H1 (cell line): ENCODE measurements around the gene UFC1. TPM values are rescaled to one million over a fixed set of nuclear protein-coding genes. Genes with fewer than 3 reads are reported as not detected.

Experiments
- CTCF ChIA-PET: fragments of 300-600 bp; sonication (Branson Sonifier 250); formaldehyde crosslinking; loops from one replicate; lab custom pipeline; 2021; ENCODE audit not compliant: partially characterized antibody; lab: Charles Lee
- POLR2A ChIA-PET: fragments of 300-600 bp; sonication (Branson Sonifier 250); formaldehyde crosslinking; loops from one replicate; lab custom pipeline; 2021; ENCODE audit warnings: inconsistent platforms; ENCODE audit not compliant: partially characterized antibody; lab: Charles Lee
- DNase-seq, 2 experiments: peaks; one replicate each; pipeline versions ENCODE4 v3.0.0 to v3.0.0-alpha.2; 2010 to 2022; ENCODE audit warnings: low spot score in 2 of 2, low read depth in 1 of 2, mixed read lengths in 1 of 2
- FAIRE-seq: peaks from 2 replicates; lab custom pipeline; 2011; peaks lifted over from hg19 to GRCh38; lab: Jason Lieb, UNC
- H2AFZ ChIP-seq: 2 replicates; pipeline ENCODE4 v1.8.1; 2012; ENCODE audit warnings: low read length, inconsistent platforms
- H2AK5ac ChIP-seq: 2 replicates; pipeline ENCODE4 v1.6.1; 2013; ENCODE audit warnings: low read depth, low read length
- H2BK120ac ChIP-seq: replicated peaks from 2 replicates; pipeline ENCODE3; 2013; ENCODE audit warnings: low read depth, low read length, inconsistent platforms
- H2BK12ac ChIP-seq: 2 replicates; pipeline ENCODE4 v1.6.1; 2013; ENCODE audit warnings: low read depth, low read length
- H2BK15ac ChIP-seq: 2 replicates; pipeline ENCODE4 v1.6.1; 2013; ENCODE audit warnings: low read length
- H2BK20ac ChIP-seq: 2 replicates; pipeline ENCODE4 v1.6.1; 2013; ENCODE audit warnings: low read length
- H2BK5ac ChIP-seq: 2 replicates; pipeline ENCODE4 v1.6.1; 2013; ENCODE audit warnings: low read depth, low read length
- H3K14ac ChIP-seq: 2 replicates; pipeline ENCODE4 v1.6.1; 2013; ENCODE audit warnings: inconsistent platforms; ENCODE audit not compliant: insufficient read length
- H3K18ac ChIP-seq: 2 replicates; pipeline ENCODE4 v1.6.1; 2013; ENCODE audit warnings: low read length; ENCODE audit errors: extremely low read depth
- H3K23ac ChIP-seq: 2 replicates; pipeline ENCODE4 v1.6.1; 2013; ENCODE audit warnings: inconsistent platforms; ENCODE audit not compliant: insufficient read length
- H3K23me2 ChIP-seq: 2 replicates; pipeline ENCODE4 v1.6.1; 2013; ENCODE audit warnings: low read depth, low read length
- H3K27ac ChIP-seq: 2 replicates; pipeline ENCODE4 v1.6.1; 2011; ENCODE audit warnings: low read depth, low read length, inconsistent platforms
- H3K27me3 ChIP-seq, 4 experiments: replicated peaks in 1 of 4; 1 replicate in 1 of 4; 2 replicates in 3 of 4; pipeline versions ENCODE4 v1.6.1 to v1.8.1; 2011 to 2013; ENCODE audit warnings: low read length in 3 of 4, mild to moderate bottlenecking in 3 of 4, inconsistent platforms in 2 of 4, mixed read lengths in 2 of 4, moderate library complexity in 1 of 4; ENCODE audit not compliant: control insufficient read depth in 3 of 4, insufficient read depth in 3 of 4; ENCODE audit errors: extremely low read depth in 1 of 4
- H3K36me3 ChIP-seq, 4 experiments: 2 replicates each; pipeline versions ENCODE4 v1.6.1 to v1.8.1; 2011 to 2013; ENCODE audit warnings: mild to moderate bottlenecking in 4 of 4, low read length in 3 of 4, moderate library complexity in 2 of 4, control low read depth in 1 of 4, inconsistent platforms in 1 of 4; ENCODE audit not compliant: insufficient read depth in 4 of 4, control insufficient read depth in 2 of 4
- H3K4ac ChIP-seq: replicated peaks from 2 replicates; pipeline ENCODE3; 2013; ENCODE audit warnings: low read length, low read depth, mixed read lengths, inconsistent platforms; ENCODE audit not compliant: insufficient read length
- H3K4me1 ChIP-seq, 4 experiments: replicated peaks in 1 of 4; 1 replicate in 1 of 4; 2 replicates in 3 of 4; pipeline versions ENCODE4 v1.6.1 to v1.8.1; 2011 to 2013; ENCODE audit warnings: low read length in 3 of 4, inconsistent platforms in 2 of 4, mixed read lengths in 1 of 4; ENCODE audit not compliant: insufficient read depth in 4 of 4, control insufficient read depth in 3 of 4
- H3K4me2 ChIP-seq, 2 experiments: 2 replicates each; pipeline versions ENCODE4 v1.6.1 to v1.8.1; 2011 to 2013; ENCODE audit warnings: low read depth in 2 of 2, low read length in 2 of 2, control low read depth in 1 of 2, inconsistent platforms in 1 of 2, mild to moderate bottlenecking in 1 of 2; ENCODE audit not compliant: insufficient read depth in 1 of 2
- H3K4me3 ChIP-seq, 4 experiments: fragments of 200-600, 300-600 bp in 1 of 4; sonication (generic), shearing (Covaris generic), sonication (Bioruptor Twin) in 1 of 4; 2 replicates each; pipeline versions ENCODE4 v1.5.1 to v1.8.1; 2011 to 2016; ENCODE audit warnings: low read length in 4 of 4, low read depth in 3 of 4, control low read depth in 2 of 4, inconsistent platforms in 2 of 4, mild to moderate bottlenecking in 2 of 4, mixed read lengths in 1 of 4, moderate library complexity in 1 of 4; ENCODE audit not compliant: insufficient read depth in 2 of 4; ENCODE audit errors: extremely low read depth in 1 of 4
- H3K56ac ChIP-seq: replicated peaks from 2 replicates; pipeline ENCODE3; 2013; ENCODE audit warnings: low read depth, mild to moderate bottlenecking, mixed read lengths, low read length, inconsistent platforms; ENCODE audit not compliant: insufficient read length
- H3K79me1 ChIP-seq: 2 replicates; pipeline ENCODE4 v1.6.1; 2013; ENCODE audit warnings: low read depth, low read length, control low read depth
- H3K79me2 ChIP-seq, 2 experiments: 2 replicates each; pipeline versions ENCODE4 v1.6.1 to v1.8.1; 2012 to 2013; ENCODE audit warnings: low read length in 2 of 2, mild to moderate bottlenecking in 2 of 2, inconsistent platforms in 1 of 2; ENCODE audit not compliant: insufficient read depth in 2 of 2, control insufficient read depth in 1 of 2
- H3K9ac ChIP-seq, 4 experiments: replicated peaks in 1 of 4; 1 replicate in 1 of 4; 2 replicates in 3 of 4; pipeline versions ENCODE4 v1.6.1 to v1.8.1; 2011 to 2013; ENCODE audit warnings: low read depth in 3 of 4, low read length in 3 of 4, control low read depth in 2 of 4, mild to moderate bottlenecking in 2 of 4, moderate library complexity in 2 of 4, inconsistent platforms in 1 of 4; ENCODE audit errors: extremely low read depth in 1 of 4
- H3K9me3 ChIP-seq, 2 experiments: 2 replicates each; pipeline versions ENCODE4 v1.6.1 to v1.8.1; 2012 to 2013; ENCODE audit warnings: mild to moderate bottlenecking in 2 of 2, moderate library complexity in 2 of 2, control low read depth in 1 of 2, inconsistent platforms in 1 of 2, low read depth in 1 of 2, low read length in 1 of 2, mixed read lengths in 1 of 2; ENCODE audit not compliant: insufficient read depth in 2 of 2
- H4K20me1 ChIP-seq, 2 experiments: replicated peaks in 1 of 2; 2 replicates each; pipeline versions ENCODE3 to v1.8.1; 2011 to 2013; ENCODE audit warnings: inconsistent platforms in 2 of 2, low read length in 2 of 2, mild to moderate bottlenecking in 1 of 2; ENCODE audit not compliant: insufficient read depth in 2 of 2, control insufficient read depth in 1 of 2
- H4K5ac ChIP-seq: 2 replicates; pipeline ENCODE4 v1.6.1; 2013; ENCODE audit warnings: low read length, low read depth, mixed read lengths, inconsistent platforms; ENCODE audit not compliant: insufficient read length
- H4K8ac ChIP-seq: 2 replicates; pipeline ENCODE4 v1.8.0; 2013; ENCODE audit warnings: mild to moderate bottlenecking, moderate library complexity, low read length, inconsistent platforms; ENCODE audit not compliant: insufficient read depth; ENCODE audit errors: extremely low read depth
- H4K91ac ChIP-seq: replicated peaks from 2 replicates; pipeline ENCODE3; 2013; ENCODE audit warnings: low read length, mixed read lengths, inconsistent platforms; ENCODE audit not compliant: insufficient read length
- CREB1 ChIP-seq: IDR thresholded peaks from 2 replicates; pipeline ENCODE4 v1.6.1; 2012; ENCODE audit warnings: inconsistent platforms
- EGR1 ChIP-seq: IDR thresholded peaks from 2 replicates; pipeline ENCODE4 v1.6.1; 2011; ENCODE audit warnings: low read depth, low read length, borderline replicate concordance
- GABPA ChIP-seq: IDR thresholded peaks from 2 replicates; pipeline ENCODE4 v1.6.1; 2011; ENCODE audit warnings: mild to moderate bottlenecking, low read length, moderate library complexity, borderline replicate concordance; ENCODE audit not compliant: insufficient read depth
- GTF2F1 ChIP-seq: IDR thresholded peaks from 2 replicates; pipeline ENCODE4 v1.6.1; 2012; ENCODE audit warnings: low read depth, low read length, improper control_type of control experiment, borderline replicate concordance
- HDAC6 ChIP-seq: IDR thresholded peaks from one replicate; pipeline ENCODE4 v1.7.1; 2012; ENCODE audit warnings: low read depth, mild to moderate bottlenecking, inconsistent platforms, low read length, moderate library complexity
- KDM5A ChIP-seq: fragments of 200-600 bp; IDR thresholded peaks from 2 replicates; pipeline ENCODE4 v1.7.1; 2012; ENCODE audit warnings: mild to moderate bottlenecking, low read length, inconsistent platforms, mixed read lengths
- NANOG ChIP-seq: IDR thresholded peaks from 2 replicates; pipeline ENCODE4 v1.6.1; 2011; ENCODE audit warnings: low read length, low read depth, mild to moderate bottlenecking, inconsistent platforms; ENCODE audit not compliant: insufficient read depth, poor library complexity, severe bottlenecking
- POLR2AphosphoS5 ChIP-seq: IDR thresholded peaks from 2 replicates; pipeline ENCODE4 v1.6.1; 2011; ENCODE audit warnings: low read depth, low read length
- RNF2 ChIP-seq: fragments of 200-900, 300-1000 bp; sonication (generic); IDR thresholded peaks from 2 replicates; pipeline ENCODE4 v1.7.1; 2016; ENCODE audit warnings: borderline replicate concordance, low read depth, mild to moderate bottlenecking, antibody characterized with exemption, low read length; ENCODE audit not compliant: poor library complexity, severe bottlenecking; ENCODE audit errors: missing control alignments
- SP4 ChIP-seq: IDR thresholded peaks from 2 replicates; pipeline ENCODE4 v1.6.1; 2012; ENCODE audit warnings: low read length, inconsistent platforms
- SRF ChIP-seq: IDR thresholded peaks from 2 replicates; pipeline ENCODE4 v1.6.1; 2011; ENCODE audit warnings: mild to moderate bottlenecking, low read depth, low read length, moderate library complexity
- TAF7 ChIP-seq: optimal IDR thresholded peaks from 2 replicates; pipeline ENCODE3; 2011; ENCODE audit warnings: low read depth, mild to moderate bottlenecking, inconsistent platforms, low read length, moderate library complexity, borderline replicate concordance
- YY1 ChIP-seq: IDR thresholded peaks from 2 replicates; pipeline ENCODE4 v1.6.1; 2011; ENCODE audit warnings: low read depth, mild to moderate bottlenecking, low read length
- WGBS, 2 experiments: shearing (Covaris generic) in 1 of 2; methylation state at CpG; one replicate each; pipeline versions ENCODE4 v1.1.6 to v1.1.7; 2013 to 2015; ENCODE audit warnings: low lambda C conversion rate in 2 of 2, mixed read lengths in 2 of 2, inconsistent platforms in 1 of 2, low coverage in 1 of 2, missing lambda C conversion rate in 1 of 2; ENCODE audit not compliant: insufficient replicate concordance in 2 of 2, insufficient coverage in 1 of 2, insufficient read length in 1 of 2; ENCODE audit errors: extremely low coverage in 1 of 2, missing lambda C conversion rate in 1 of 2; 5-methylcytosine and 5-hydroxymethylcytosine counted together
- polyA plus RNA-seq, 7 experiments: library from polyadenylated mRNA; depleted of rRNA in 3 of 7; stranded (reverse) in 5 of 7; unstranded in 2 of 7; fragments of >200 nt in 5 of 7; fragments of 200-250 nt in 2 of 7; gene quantifications; 1 replicate in 5 of 7; 2 replicates in 1 of 7; 4 replicates in 1 of 7; pipeline versions ENCODE4 v1.2.1 to v1.2.3, GENCODE V29; 2011 to 2013; ENCODE audit warnings: missing spikeins in 2 of 7, mixed read lengths in 2 of 7
- total RNA-seq: library from RNA; stranded (reverse); fragmentation: NEBNext Ultra II Directional; extraction: Animal tissue kit (Norgen Biotek cat#: 25700); gene quantifications from 2 replicates; pipeline ENCODE4 v1.2.1, GENCODE V29; 2021
- TF ChIP-seq, protein P1 (sequence below): IDR thresholded peaks from 2 replicates; pipeline ENCODE4 v1.6.1; 2012; ENCODE audit warnings: inconsistent platforms

The UFC1 gene
- total and polyA plus RNA-seq, 2 of the 8 experiments (the other 6 are each of a cell fraction or from before 2014, with no cell fraction given) = 67.8 to 102 TPM

GRCh38 chr1:161171696-161172095 lies 17.9 kb downstream of the UFC1 start:
- Histone ChIP-seq H4K20me1 (peaks cover 0 to 5% of the 10 kb centered on the region in 2 experiments), H2BK20ac (no peak overlapping the region), H3K4me2 (no peak overlapping the region), H3K9me3 (no peaks in the 10 kb centered on the region), H3K27me3 (no peaks in the 10 kb centered on the region), H2BK5ac (no peak overlapping the region), H4K5ac (no peak overlapping the region), H3K23ac (no peak overlapping the region), H3K4me1 (peaks cover 0 to 7% (median 2%) of the 10 kb centered on the region in 4 experiments; a peak in 3 of 7 replicates), H2BK12ac (no peak overlapping the region), H3K18ac (no peak overlapping the region), H2BK15ac (no peak overlapping the region), H4K8ac (no peak overlapping the region), H2AK5ac (no peak overlapping the region), H3K4me3 (no peak overlapping the region), H3K4ac (no peak overlapping the region), H3K56ac (no peak overlapping the region), H2BK120ac (no peak overlapping the region), H3K79me2 (peaks cover 0 to 3% of the 10 kb centered on the region in 2 experiments; a peak in 1 of 4 replicates), H3K27ac (no peak overlapping the region), H3K36me3 (peaks cover 13 to 43% (median 35%) of the 10 kb centered on the region in 4 experiments), H4K91ac (no peak overlapping the region), H2AFZ (no peak overlapping the region), H3K9ac (no peak overlapping the region), H3K23me2 (peaks cover 3% of the 10 kb centered on the region; the same call in 1 of the 2 replicates), H3K14ac (no peak overlapping the region), H3K79me1 (peaks cover 4% of the 10 kb centered on the region)
- no peak for DNase-seq
- FAIRE-seq = no peak
- POLR2A ChIA-PET = interaction anchor here (1.0 to 1.8 kb wide), 3 partner anchors 13 to 31 kb away, joined by 3 to 7 read pairs (median 4); partner anchors contain the start of genes NDUFS2 and UFC1
- CTCF ChIA-PET = interaction anchor here (0.8 to 2.5 kb wide), 12 partner anchors 10 to 74 kb away, joined by 3 to 10 read pairs (median 3); partner anchors contain the start of genes ADAMTS4 and TOMM40L
- WGBS, 2 experiments = 93% methylated on average over 12 of the region's 12 CpGs; no CpG with 5 or more reads in 1 of the 2 experiments
- TF ChIP-seq HDAC6 = no peak
- no peak for TF ChIP-seq POLR2AphosphoS5
- no peak for TF ChIP-seq CREB1
- TF ChIP-seq YY1 = no peak
- TF ChIP-seq SRF = no peak
- no peak for TF ChIP-seq GABPA
- TF ChIP-seq KDM5A = no peak
- TF ChIP-seq GTF2F1 = no peak
- no peak for TF ChIP-seq TAF7
- TF ChIP-seq RNF2 = no peak
- no peak for TF ChIP-seq SP4
- TF ChIP-seq, protein P1, sequence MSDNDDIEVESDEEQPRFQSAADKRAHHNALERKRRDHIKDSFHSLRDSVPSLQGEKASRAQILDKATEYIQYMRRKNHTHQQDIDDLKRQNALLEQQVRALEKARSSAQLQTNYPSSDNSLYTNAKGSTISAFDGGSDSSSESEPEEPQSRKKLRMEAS = no peak
- TF ChIP-seq EGR1 = no peak
- TF ChIP-seq NANOG = no peak
